H1 (cell line): ENCODE data around the gene SHANK1. TPM values are rescaled to one million over a fixed set of nuclear protein-coding genes. Genes with fewer than 3 reads are reported as not detected.

Experiments
- CTCF ChIA-PET: fragments of 300-600 bp; sonication (Branson Sonifier 250); formaldehyde crosslinking; loops from one replicate; lab custom pipeline; 2021; ENCODE audit not compliant: partially characterized antibody; lab: Charles Lee
- POLR2A ChIA-PET: fragments of 300-600 bp; sonication (Branson Sonifier 250); formaldehyde crosslinking; loops from one replicate; lab custom pipeline; 2021; ENCODE audit warnings: inconsistent platforms; ENCODE audit not compliant: partially characterized antibody; lab: Charles Lee
- DNase-seq, 2 experiments: peaks; one replicate each; pipeline versions ENCODE4 v3.0.0 to v3.0.0-alpha.2; 2010 to 2022; ENCODE audit warnings: low spot score in 2 of 2, low read depth in 1 of 2, mixed read lengths in 1 of 2
- FAIRE-seq: peaks from 2 replicates; lab custom pipeline; 2011; peaks lifted over from hg19 to GRCh38; lab: Jason Lieb, UNC
- H2AFZ ChIP-seq: 2 replicates; pipeline ENCODE4 v1.8.1; 2012; ENCODE audit warnings: low read length, inconsistent platforms
- H2AK5ac ChIP-seq: 2 replicates; pipeline ENCODE4 v1.6.1; 2013; ENCODE audit warnings: low read depth, low read length
- H2BK120ac ChIP-seq: replicated peaks from 2 replicates; pipeline ENCODE3; 2013; ENCODE audit warnings: low read depth, low read length, inconsistent platforms
- H2BK12ac ChIP-seq: 2 replicates; pipeline ENCODE4 v1.6.1; 2013; ENCODE audit warnings: low read depth, low read length
- H2BK15ac ChIP-seq: 2 replicates; pipeline ENCODE4 v1.6.1; 2013; ENCODE audit warnings: low read length
- H2BK20ac ChIP-seq: 2 replicates; pipeline ENCODE4 v1.6.1; 2013; ENCODE audit warnings: low read length
- H2BK5ac ChIP-seq: 2 replicates; pipeline ENCODE4 v1.6.1; 2013; ENCODE audit warnings: low read depth, low read length
- H3K14ac ChIP-seq: 2 replicates; pipeline ENCODE4 v1.6.1; 2013; ENCODE audit warnings: inconsistent platforms; ENCODE audit not compliant: insufficient read length
- H3K18ac ChIP-seq: 2 replicates; pipeline ENCODE4 v1.6.1; 2013; ENCODE audit warnings: low read length; ENCODE audit errors: extremely low read depth
- H3K23ac ChIP-seq: 2 replicates; pipeline ENCODE4 v1.6.1; 2013; ENCODE audit warnings: inconsistent platforms; ENCODE audit not compliant: insufficient read length
- H3K23me2 ChIP-seq: 2 replicates; pipeline ENCODE4 v1.6.1; 2013; ENCODE audit warnings: low read depth, low read length
- H3K27ac ChIP-seq: 2 replicates; pipeline ENCODE4 v1.6.1; 2011; ENCODE audit warnings: low read depth, low read length, inconsistent platforms
- H3K27me3 ChIP-seq, 4 experiments: replicated peaks in 1 of 4; 1 replicate in 1 of 4; 2 replicates in 3 of 4; pipeline versions ENCODE4 v1.6.1 to v1.8.1; 2011 to 2013; ENCODE audit warnings: low read length in 3 of 4, mild to moderate bottlenecking in 3 of 4, inconsistent platforms in 2 of 4, mixed read lengths in 2 of 4, moderate library complexity in 1 of 4; ENCODE audit not compliant: control insufficient read depth in 3 of 4, insufficient read depth in 3 of 4; ENCODE audit errors: extremely low read depth in 1 of 4
- H3K36me3 ChIP-seq, 4 experiments: 2 replicates each; pipeline versions ENCODE4 v1.6.1 to v1.8.1; 2011 to 2013; ENCODE audit warnings: mild to moderate bottlenecking in 4 of 4, low read length in 3 of 4, moderate library complexity in 2 of 4, control low read depth in 1 of 4, inconsistent platforms in 1 of 4; ENCODE audit not compliant: insufficient read depth in 4 of 4, control insufficient read depth in 2 of 4
- H3K4ac ChIP-seq: replicated peaks from 2 replicates; pipeline ENCODE3; 2013; ENCODE audit warnings: low read length, low read depth, mixed read lengths, inconsistent platforms; ENCODE audit not compliant: insufficient read length
- H3K4me1 ChIP-seq, 4 experiments: replicated peaks in 1 of 4; 1 replicate in 1 of 4; 2 replicates in 3 of 4; pipeline versions ENCODE4 v1.6.1 to v1.8.1; 2011 to 2013; ENCODE audit warnings: low read length in 3 of 4, inconsistent platforms in 2 of 4, mixed read lengths in 1 of 4; ENCODE audit not compliant: insufficient read depth in 4 of 4, control insufficient read depth in 3 of 4
- H3K4me2 ChIP-seq, 2 experiments: 2 replicates each; pipeline versions ENCODE4 v1.6.1 to v1.8.1; 2011 to 2013; ENCODE audit warnings: low read depth in 2 of 2, low read length in 2 of 2, control low read depth in 1 of 2, inconsistent platforms in 1 of 2, mild to moderate bottlenecking in 1 of 2; ENCODE audit not compliant: insufficient read depth in 1 of 2
- H3K4me3 ChIP-seq, 4 experiments: fragments of 200-600, 300-600 bp in 1 of 4; sonication (generic), shearing (Covaris generic), sonication (Bioruptor Twin) in 1 of 4; 2 replicates each; pipeline versions ENCODE4 v1.5.1 to v1.8.1; 2011 to 2016; ENCODE audit warnings: low read length in 4 of 4, low read depth in 3 of 4, control low read depth in 2 of 4, inconsistent platforms in 2 of 4, mild to moderate bottlenecking in 2 of 4, mixed read lengths in 1 of 4, moderate library complexity in 1 of 4; ENCODE audit not compliant: insufficient read depth in 2 of 4; ENCODE audit errors: extremely low read depth in 1 of 4
- H3K56ac ChIP-seq: replicated peaks from 2 replicates; pipeline ENCODE3; 2013; ENCODE audit warnings: low read depth, mild to moderate bottlenecking, mixed read lengths, low read length, inconsistent platforms; ENCODE audit not compliant: insufficient read length
- H3K79me1 ChIP-seq: 2 replicates; pipeline ENCODE4 v1.6.1; 2013; ENCODE audit warnings: low read depth, low read length, control low read depth
- H3K79me2 ChIP-seq, 2 experiments: 2 replicates each; pipeline versions ENCODE4 v1.6.1 to v1.8.1; 2012 to 2013; ENCODE audit warnings: low read length in 2 of 2, mild to moderate bottlenecking in 2 of 2, inconsistent platforms in 1 of 2; ENCODE audit not compliant: insufficient read depth in 2 of 2, control insufficient read depth in 1 of 2
- H3K9ac ChIP-seq, 4 experiments: replicated peaks in 1 of 4; 1 replicate in 1 of 4; 2 replicates in 3 of 4; pipeline versions ENCODE4 v1.6.1 to v1.8.1; 2011 to 2013; ENCODE audit warnings: low read depth in 3 of 4, low read length in 3 of 4, control low read depth in 2 of 4, mild to moderate bottlenecking in 2 of 4, moderate library complexity in 2 of 4, inconsistent platforms in 1 of 4; ENCODE audit errors: extremely low read depth in 1 of 4
- H3K9me3 ChIP-seq, 2 experiments: 2 replicates each; pipeline versions ENCODE4 v1.6.1 to v1.8.1; 2012 to 2013; ENCODE audit warnings: mild to moderate bottlenecking in 2 of 2, moderate library complexity in 2 of 2, control low read depth in 1 of 2, inconsistent platforms in 1 of 2, low read depth in 1 of 2, low read length in 1 of 2, mixed read lengths in 1 of 2; ENCODE audit not compliant: insufficient read depth in 2 of 2
- H4K20me1 ChIP-seq, 2 experiments: replicated peaks in 1 of 2; 2 replicates each; pipeline versions ENCODE3 to v1.8.1; 2011 to 2013; ENCODE audit warnings: inconsistent platforms in 2 of 2, low read length in 2 of 2, mild to moderate bottlenecking in 1 of 2; ENCODE audit not compliant: insufficient read depth in 2 of 2, control insufficient read depth in 1 of 2
- H4K5ac ChIP-seq: 2 replicates; pipeline ENCODE4 v1.6.1; 2013; ENCODE audit warnings: low read length, low read depth, mixed read lengths, inconsistent platforms; ENCODE audit not compliant: insufficient read length
- H4K8ac ChIP-seq: 2 replicates; pipeline ENCODE4 v1.8.0; 2013; ENCODE audit warnings: mild to moderate bottlenecking, moderate library complexity, low read length, inconsistent platforms; ENCODE audit not compliant: insufficient read depth; ENCODE audit errors: extremely low read depth
- H4K91ac ChIP-seq: replicated peaks from 2 replicates; pipeline ENCODE3; 2013; ENCODE audit warnings: low read length, mixed read lengths, inconsistent platforms; ENCODE audit not compliant: insufficient read length
- CTCF ChIP-seq, 3 experiments: IDR thresholded peaks; 1 replicate in 2 of 3; 2 replicates in 1 of 3; pipeline versions ENCODE4 v1.5.1 to v1.6.1; 2011; ENCODE audit warnings: low read length in 3 of 3, mild to moderate bottlenecking in 3 of 3, inconsistent platforms in 2 of 3, low read depth in 1 of 3, moderate library complexity in 1 of 3; ENCODE audit not compliant: insufficient read depth in 1 of 3; ENCODE audit errors: control extremely low read depth in 1 of 3
- RAD21 ChIP-seq, 2 experiments: IDR thresholded peaks in 1 of 2; conservative IDR thresholded peaks in 1 of 2; 2 replicates each; pipeline ENCODE4 v1.6.1; 2011; ENCODE audit warnings: low read depth in 2 of 2, low read length in 2 of 2, improper control_type of control experiment in 1 of 2, inconsistent platforms in 1 of 2, mild to moderate bottlenecking in 1 of 2, moderate library complexity in 1 of 2
- TAF7 ChIP-seq: optimal IDR thresholded peaks from 2 replicates; pipeline ENCODE3; 2011; ENCODE audit warnings: low read depth, mild to moderate bottlenecking, inconsistent platforms, low read length, moderate library complexity, borderline replicate concordance
- WGBS, 2 experiments: shearing (Covaris generic) in 1 of 2; methylation state at CpG; one replicate each; pipeline versions ENCODE4 v1.1.6 to v1.1.7; 2013 to 2015; ENCODE audit warnings: low lambda C conversion rate in 2 of 2, mixed read lengths in 2 of 2, inconsistent platforms in 1 of 2, low coverage in 1 of 2, missing lambda C conversion rate in 1 of 2; ENCODE audit not compliant: insufficient replicate concordance in 2 of 2, insufficient coverage in 1 of 2, insufficient read length in 1 of 2; ENCODE audit errors: extremely low coverage in 1 of 2, missing lambda C conversion rate in 1 of 2; 5-methylcytosine and 5-hydroxymethylcytosine counted together
- polyA plus RNA-seq, 7 experiments: library from polyadenylated mRNA; depleted of rRNA in 3 of 7; stranded (reverse) in 5 of 7; unstranded in 2 of 7; fragments of >200 nt in 5 of 7; fragments of 200-250 nt in 2 of 7; gene quantifications; 1 replicate in 5 of 7; 2 replicates in 1 of 7; 4 replicates in 1 of 7; pipeline versions ENCODE4 v1.2.1 to v1.2.3, GENCODE V29; 2011 to 2013; ENCODE audit warnings: missing spikeins in 2 of 7, mixed read lengths in 2 of 7
- total RNA-seq: library from RNA; stranded (reverse); fragmentation: NEBNext Ultra II Directional; extraction: Animal tissue kit (Norgen Biotek cat#: 25700); gene quantifications from 2 replicates; pipeline ENCODE4 v1.2.1, GENCODE V29; 2021

SHANK1 gene
- total and polyA plus RNA-seq, 2 of the 8 experiments (the other 6 are each of a cell fraction or from before 2014, with no cell fraction given), result 1.1 to 3.7 TPM

DNA sequence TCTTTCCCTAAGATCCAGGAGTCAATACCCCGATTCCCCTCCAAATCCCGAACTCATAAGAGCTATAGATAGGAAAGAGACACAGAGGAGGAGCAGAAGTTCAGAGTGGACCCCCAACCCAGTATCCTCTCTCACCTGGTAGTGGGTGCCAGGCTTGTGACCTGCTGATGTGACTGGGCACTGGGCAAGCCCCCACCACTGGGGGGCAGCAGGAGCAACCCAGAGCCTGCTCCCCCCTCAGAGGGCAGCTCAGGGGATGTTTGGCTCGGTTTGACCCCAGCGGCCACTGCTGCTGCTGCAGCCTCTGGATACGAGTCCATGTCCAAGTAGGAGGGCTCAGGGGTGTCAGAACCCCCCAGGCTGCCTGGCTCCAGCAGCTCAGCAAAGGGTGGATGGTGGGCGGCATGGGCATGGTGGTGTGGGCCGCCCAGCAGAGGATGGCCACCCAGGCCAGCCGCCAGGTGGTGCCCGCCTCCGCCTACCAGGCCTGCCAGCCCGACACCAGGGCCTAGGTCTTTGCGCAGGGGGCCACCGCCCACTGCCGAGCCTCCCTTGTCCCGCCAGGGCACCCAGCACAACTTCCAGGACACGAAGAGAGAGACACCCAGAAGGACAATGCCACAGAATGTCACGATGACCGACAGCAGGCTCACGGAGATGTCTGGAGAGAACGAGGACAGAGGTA lies 87.3 kb downstream of the SHANK1 start:
- Histone ChIP-seq H2BK20ac (no peak overlapping the region), H4K5ac (no peak overlapping the region), H3K27me3 (no peaks in the 10 kb centered on the region), H3K79me1 (no peaks in the 10 kb centered on the region), H3K79me2 (no peaks in the 10 kb centered on the region), H2BK15ac (no peak overlapping the region), H3K9ac (no peak overlapping the region), H2AK5ac (no peak overlapping the region), H3K36me3 (no peaks in the 10 kb centered on the region; a peak in 1 of 8 replicates), H3K23ac (no peak overlapping the region), H2BK120ac (no peak overlapping the region), H3K14ac (no peak overlapping the region), H3K4ac (no peak overlapping the region), H3K4me1 (0 out of 7 replicates have a peak, but pooled peaks cover 0 to 4% (median 0%) of the 10 kb centered on the region in 4 experiments), H3K4me3 (no peak overlapping the region), H2BK5ac (no peak overlapping the region), H3K56ac (no peak overlapping the region), H3K18ac (no peak overlapping the region), H3K9me3 (peaks cover 18 to 20% of the 10 kb centered on the region in 2 experiments), H3K4me2 (no peak overlapping the region), H4K8ac (no peak overlapping the region), H2BK12ac (no peak overlapping the region), H2AFZ (no peak overlapping the region), H4K20me1 (peaks cover 0 to 2% of the 10 kb centered on the region in 2 experiments), H3K27ac (no peak overlapping the region), H4K91ac (no peak overlapping the region), H3K23me2 (no peaks in the 10 kb centered on the region)
- no peak for DNase-seq
- no peak for FAIRE-seq
- TF ChIP-seq CTCF (IDR thresholded peaks at IDR 0.05; ENCODE audit: control extremely low read depth in 1 of 3, insufficient read depth in 1 of 3, low read depth in 1 of 3, low read length in 3 of 3) (peak; percentile 33 to 64 (median 38)), TAF7 (no peak), RAD21 (IDR thresholded peaks at IDR 0.05 in 1 of 2, conservative IDR thresholded peaks at IDR 0.05 in 1 of 2; ENCODE audit: low read depth in 2 of 2, low read length in 2 of 2) (peak in 1 of 2 experiments; percentile 12; a peak in 2 of 4 replicates)
- 86% methylated on average over 17 of the region's 20 CpGs; no CpG with 5 or more reads in 1 of the 2 experiments for WGBS, 2 experiments
- ChIA-PET POLR2A (interaction anchor here (1.0 kb wide), 1 partner anchor 164 kb away, joined by 3 read pairs; no protein-coding TSS in a partner anchor), CTCF (interaction anchor here (0.7 to 0.9 kb wide), 2 partner anchors 73 to 95 kb away, joined by 3 read pairs; no protein-coding TSS in a partner anchor)
